RWPE2 (cell line): ENCODE measurements around the gene KCNJ14.

Experiments
- ATAC-seq: fragments of 200-7000 bp; cut with Tn5 transposase; 3 replicates; pipeline ENCODE4 v1.9.1; 2021; ENCODE audit warnings: low read depth
- DNase-seq: peaks from one replicate; pipeline ENCODE4 v3.0.0-alpha.2; 2020; ENCODE audit warnings: low spot score
- H3K27ac ChIP-seq: fragments of 450-650 bp; 2 replicates; pipeline ENCODE4 v1.5.1; 2017; ENCODE audit warnings: mild to moderate bottlenecking; ENCODE audit not compliant: poor library complexity, severe bottlenecking
- H3K27me3 ChIP-seq: fragments of 250-450 bp; sonication (Bioruptor Pico); 2 replicates; pipeline ENCODE4 v1.5.1; 2021; ENCODE audit warnings: mild to moderate bottlenecking, moderate library complexity; ENCODE audit not compliant: insufficient read depth, poor library complexity, severe bottlenecking
- H3K36me3 ChIP-seq: fragments of 250-450 bp; sonication (Bioruptor Pico); 2 replicates; pipeline ENCODE4 v1.5.1; 2020; ENCODE audit warnings: low read depth, mild to moderate bottlenecking, moderate library complexity
- H3K4me1 ChIP-seq: fragments of 250-450 bp; sonication (Bioruptor Pico); 2 replicates; pipeline ENCODE4 v1.5.1; 2021; ENCODE audit warnings: mild to moderate bottlenecking, moderate library complexity; ENCODE audit not compliant: insufficient read depth, poor library complexity, severe bottlenecking
- H3K4me3 ChIP-seq: fragments of 250-450 bp; sonication (Bioruptor Pico); 2 replicates; pipeline ENCODE4 v1.5.1; 2021; ENCODE audit warnings: mild to moderate bottlenecking, moderate library complexity; ENCODE audit not compliant: severe bottlenecking
- H3K9me3 ChIP-seq: fragments of 250-450 bp; sonication (Bioruptor Pico); 2 replicates; pipeline ENCODE4 v1.5.1; 2021; ENCODE audit warnings: mild to moderate bottlenecking, moderate library complexity; ENCODE audit not compliant: severe bottlenecking
- CTCF ChIP-seq: fragments of 450-650 bp; IDR thresholded peaks from one replicate; pipeline ENCODE4 v1.5.1; 2017; ENCODE audit warnings: mild to moderate bottlenecking, moderate library complexity; ENCODE audit not compliant: poor library complexity, severe bottlenecking

Gene KCNJ14

GRCh38 chr19:48513289-48514122, 58.1 kb downstream of the KCNJ14 start:
- no peak for TF ChIP-seq CTCF
- no peaks in the 10 kb centered on the region for H3K9me3 ChIP-seq
- ATAC-seq: peak; percentile 88
- H3K36me3 ChIP-seq: no peaks in the 10 kb centered on the region
- peak; percentile 80 for DNase-seq
- no peaks in the 10 kb centered on the region for H3K27me3 ChIP-seq
- H3K27ac ChIP-seq: no peak overlapping the region
- peak overlapping the region; percentile 47 for H3K4me3 ChIP-seq
- no peaks in the 10 kb centered on the region for H3K4me1 ChIP-seq

- Histone ChIP-seq H3K27me3 (no peaks in the 10 kb centered on the region), H3K4me3 (no peak overlapping the region), H3K4me1 (no peaks in the 10 kb centered on the region), H3K36me3 (no peaks in the 10 kb centered on the region), H3K9me3 (no peaks in the 10 kb centered on the region), H3K27ac (no peak overlapping the region)
- ATAC-seq (no peak), DNase-seq (no peak)
- no peak for TF ChIP-seq CTCF
These were observed 58.7 kb downstream of the KCNJ14 start for GRCh38 chr19:48514123-48514458.

- no peaks in the 10 kb centered on the region for H3K36me3 ChIP-seq
- ATAC-seq (no peak), DNase-seq (no peak)
- no peaks in the 10 kb centered on the region for H3K9me3 ChIP-seq
- no peak overlapping the region for H3K4me3 ChIP-seq
- TF ChIP-seq CTCF: no peak
- no peaks in the 10 kb centered on the region for H3K27me3 ChIP-seq
- no peaks in the 10 kb centered on the region for H3K4me1 ChIP-seq
- no peak overlapping the region for H3K27ac ChIP-seq
These were observed 61.2 kb downstream of the KCNJ14 start for GRCh38 chr19:48516536-48516935.
